Measurements from ENCODE around the gene CEP72.

DNA sequence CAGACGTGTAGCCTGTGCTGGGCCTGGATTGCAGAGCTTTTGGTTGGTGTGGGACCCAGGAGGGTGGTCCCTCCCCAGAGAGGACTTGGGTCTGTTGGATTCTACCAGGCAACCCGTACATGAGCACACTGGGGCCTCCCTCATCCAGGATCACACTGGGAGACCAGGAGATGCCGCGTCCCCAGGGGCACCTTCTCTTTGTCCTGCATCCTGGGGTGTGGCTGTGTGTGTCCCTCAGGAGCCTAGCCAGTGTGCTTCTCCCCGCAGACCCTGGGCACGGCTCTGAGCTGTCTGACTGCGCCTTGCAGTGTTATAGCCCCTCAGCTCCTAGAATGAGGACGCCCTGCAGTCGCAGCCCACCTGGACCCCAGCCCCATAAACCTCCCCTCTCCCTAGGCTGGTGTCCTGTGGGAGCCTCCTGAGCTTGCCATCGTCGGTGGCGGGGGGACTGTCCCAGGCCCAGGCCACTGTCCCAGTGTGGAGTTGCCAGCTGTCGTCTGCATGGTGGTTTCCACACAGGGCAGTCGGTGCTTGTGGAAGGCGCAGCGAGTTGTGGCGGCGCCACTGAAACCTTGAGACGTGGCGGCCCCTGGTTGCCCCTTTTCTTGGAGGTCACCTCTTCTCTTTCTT lies 27.6 kb downstream of the CEP72 start:
- no peak for TF ChIP-seq EZH2 (IDR thresholded peaks at IDR 0.05; ENCODE audit: low read length)
- TF ChIP-seq CTCF (optimal IDR thresholded peaks at IDR 0.05 in 1 of 3, IDR thresholded peaks at IDR 0.05 in 1 of 3, conservative IDR thresholded peaks at IDR 0.05 in 1 of 3; ENCODE audit: extremely low read depth in 1 of 3, insufficient read depth in 2 of 3, low read length in 3 of 3) = no peak

All from keratinocyte (primary cell).